ENCODE results near the gene EFEMP1. TPM values are rescaled to one million over a fixed set of nuclear protein-coding genes. Genes with fewer than 3 reads are reported as not detected.
A peak's percentile ranks its signal among the peaks of the same experiment; 100 is the strongest.

The EFEMP1 gene
- total RNA-seq, 1 donor from 2014 or later: 219 TPM

DNA sequence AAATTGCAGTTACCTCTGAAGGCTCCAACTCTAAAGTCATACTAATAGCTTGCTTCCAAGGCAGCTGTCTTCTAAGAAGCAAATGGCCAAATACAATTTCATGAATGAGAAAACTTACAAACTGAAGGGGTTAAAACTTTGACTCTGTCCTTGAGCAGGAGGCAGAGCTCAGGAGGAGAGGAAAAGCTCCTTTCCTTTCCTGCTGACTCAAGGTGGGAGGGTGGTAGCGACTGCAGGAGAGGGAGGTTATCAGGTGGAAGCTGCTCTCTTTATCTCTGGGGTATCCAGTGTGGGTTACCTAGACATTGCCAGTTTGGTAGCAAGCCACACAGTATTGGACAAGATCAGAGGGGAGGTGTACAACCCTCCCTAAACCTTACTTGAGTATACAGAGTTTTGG is 2.7 kb upstream of the EFEMP1 start:
- Histone ChIP-seq H3K36me3 (no peaks in the 10 kb centered on the region), H3K27ac (no peak overlapping the region), H3K4me1 (peaks cover 19% of the 10 kb centered on the region), H3K9me3 (no peaks in the 10 kb centered on the region), H3K27me3 (ENCODE audit: low read depth) (peaks cover 4% of the 10 kb centered on the region), H3K4me3 (no peak overlapping the region)
- intact Hi-C loops (cut with DNase I): no loop called here
- no peak for DNase-seq
- no peak for ATAC-seq
- no peak for TF ChIP-seq CTCF (IDR thresholded peaks at IDR 0.05)

GRCh38 chr2:55923982-55924321 is 370 bp upstream of the EFEMP1 start:
- TF ChIP-seq CTCF (IDR thresholded peaks at IDR 0.05): no peak
- no peak for DNase-seq
- no peaks in the 10 kb centered on the region for H3K9me3 ChIP-seq
- ATAC-seq: no peak
- peaks cover 19% of the 10 kb centered on the region for H3K4me1 ChIP-seq
- intact Hi-C loops (cut with DNase I): no loop called here
- peak overlapping the region; percentile 70 for H3K27ac ChIP-seq
- peaks cover 4% of the 10 kb centered on the region for H3K27me3 ChIP-seq (ENCODE audit: low read depth)
- no peaks in the 10 kb centered on the region for H3K36me3 ChIP-seq
- H3K4me3 ChIP-seq: peak overlapping the region; percentile 73

DNA sequence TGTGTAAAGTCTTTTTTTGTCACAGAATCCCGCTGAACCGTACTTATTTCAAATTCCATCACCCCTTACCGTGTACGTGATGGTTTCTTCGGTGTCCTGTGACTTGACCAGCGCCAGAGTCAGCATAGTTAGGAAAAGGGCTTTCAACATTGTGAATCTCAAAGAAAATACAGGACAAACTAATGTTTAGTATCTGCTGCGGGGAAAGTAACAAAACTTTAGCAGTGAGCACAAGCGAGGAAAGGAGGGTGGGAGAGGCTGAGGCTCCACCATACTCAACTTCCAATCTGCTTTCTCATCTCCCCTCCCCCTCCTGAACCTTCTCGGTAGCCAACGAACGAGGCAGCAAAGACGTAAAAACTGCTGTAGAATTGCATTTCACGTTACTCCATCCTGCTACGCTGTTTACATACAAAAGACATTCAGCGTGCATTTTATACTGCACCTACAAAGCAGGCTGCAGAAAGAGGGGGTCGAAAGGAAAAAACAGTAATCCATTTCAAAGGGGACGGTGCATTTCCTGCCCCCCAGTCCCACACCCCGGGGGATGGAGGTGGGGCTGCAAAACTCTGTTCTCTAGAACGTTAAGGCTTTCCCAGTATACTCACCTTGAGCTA is 1.2 kb downstream of the EFEMP1 start:
- peaks cover 19% of the 10 kb centered on the region for H3K4me1 ChIP-seq
- H3K27ac ChIP-seq: peak overlapping the region; percentile 70
- H3K4me3 ChIP-seq: peak overlapping the region; percentile 73
- H3K9me3 ChIP-seq: no peaks in the 10 kb centered on the region
- no peak for DNase-seq
- peaks cover 5% of the 10 kb centered on the region for H3K36me3 ChIP-seq
- peaks cover 4% of the 10 kb centered on the region for H3K27me3 ChIP-seq (ENCODE audit: low read depth)
- no peak for TF ChIP-seq CTCF (IDR thresholded peaks at IDR 0.05)
- intact Hi-C loops (cut with DNase I): no loop called here
- ATAC-seq: peak in 1 of 2 donors; percentile 18

DNA sequence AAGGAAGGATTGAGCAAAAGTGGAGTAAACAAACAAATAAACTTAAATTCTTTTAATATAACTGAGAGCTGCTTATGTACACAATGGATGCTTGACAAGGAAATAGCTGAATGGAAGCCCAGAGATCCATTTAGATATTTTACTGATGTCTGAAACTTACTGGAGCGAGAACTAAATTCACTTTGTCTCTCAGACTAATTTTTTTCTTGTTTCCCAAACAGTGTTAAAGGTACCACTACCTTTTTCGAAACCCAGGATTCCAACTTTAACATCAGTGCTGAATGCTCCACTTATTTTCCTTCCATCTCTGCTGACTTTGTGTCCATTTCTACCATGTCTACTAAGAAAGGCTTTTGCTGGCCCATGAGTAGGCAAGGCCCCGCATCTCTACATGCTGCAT is 4.0 kb downstream of the EFEMP1 start:
- Histone ChIP-seq H3K27me3 (ENCODE audit: low read depth) (peaks cover 4% of the 10 kb centered on the region), H3K27ac (no peak overlapping the region), H3K4me1 (peaks cover 25% of the 10 kb centered on the region), H3K4me3 (no peak overlapping the region), H3K36me3 (peaks cover 9% of the 10 kb centered on the region), H3K9me3 (no peaks in the 10 kb centered on the region)
- TF ChIP-seq CTCF (IDR thresholded peaks at IDR 0.05): no peak
- DNase-seq (no peak), ATAC-seq (no peak)
- intact Hi-C loops (cut with DNase I): no loop called here

DNA sequence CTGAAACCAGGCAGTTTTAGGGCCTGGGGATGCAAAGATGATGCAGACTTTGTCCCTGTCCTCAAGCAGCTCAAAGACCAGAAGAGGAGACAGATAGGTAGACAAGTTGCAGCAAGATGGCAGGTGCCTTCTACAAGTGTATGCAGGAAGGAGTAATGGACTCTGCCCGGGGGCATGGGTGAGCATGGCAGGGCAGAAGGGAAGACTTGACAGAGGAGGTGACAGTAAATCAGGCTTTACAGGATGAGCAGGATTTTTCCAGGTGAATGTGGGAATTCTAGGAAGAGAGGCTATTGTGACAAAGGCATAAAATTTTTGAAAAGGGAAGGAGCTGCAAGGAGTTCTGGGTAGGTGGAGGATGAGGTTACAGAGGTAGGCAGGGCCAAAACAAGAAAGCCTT is 4.7 kb downstream of the EFEMP1 start:
- H3K9me3 ChIP-seq: no peaks in the 10 kb centered on the region
- no peak for DNase-seq
- no peak for ATAC-seq
- H3K4me3 ChIP-seq: no peak overlapping the region
- no peak overlapping the region for H3K27ac ChIP-seq
- H3K36me3 ChIP-seq: peaks cover 9% of the 10 kb centered on the region
- intact Hi-C loops (cut with DNase I): no loop called here
- H3K27me3 ChIP-seq (ENCODE audit: low read depth): peaks cover 4% of the 10 kb centered on the region
- TF ChIP-seq CTCF (IDR thresholded peaks at IDR 0.05): no peak
- H3K4me1 ChIP-seq: peaks cover 20% of the 10 kb centered on the region

All from lower lobe of right lung (tissue), 2 donors.